Neuron (in vitro differentiated cells): ENCODE measurements around the gene HBD.

ENCODE experiments used
- H2AFZ ChIP-seq: one replicate; pipeline ENCODE4 v1.6.1; 2013; ENCODE audit warnings: low read depth, mild to moderate bottlenecking, inconsistent platforms, low read length, moderate library complexity
- H3K27me3 ChIP-seq: one replicate; pipeline ENCODE4 v1.6.1; 2013; ENCODE audit warnings: low read length; ENCODE audit not compliant: insufficient read depth
- H3K36me3 ChIP-seq: one replicate; pipeline ENCODE4 v1.6.1; 2013; ENCODE audit warnings: low read length; ENCODE audit not compliant: insufficient read depth
- H3K4me1 ChIP-seq: one replicate; pipeline ENCODE4 v1.6.1; 2013; ENCODE audit warnings: low read length; ENCODE audit not compliant: insufficient read depth
- H3K4me3 ChIP-seq: 2 replicates; pipeline ENCODE4 v1.5.1; 2013; ENCODE audit warnings: mild to moderate bottlenecking, low read length, moderate library complexity
- H3K9me3 ChIP-seq: one replicate; pipeline ENCODE4 v1.6.1; 2013; ENCODE audit warnings: low read length

HBD gene

GRCh38 chr11:5224538-5225479, 9.5 kb downstream of the HBD start:
- Histone ChIP-seq H3K27me3 (no peaks in the 10 kb centered on the region), H3K36me3 (no peaks in the 10 kb centered on the region), H3K4me3 (no peak overlapping the region), H3K4me1 (no peaks in the 10 kb centered on the region), H2AFZ (no peak overlapping the region), H3K9me3 (no peaks in the 10 kb centered on the region)

- H3K4me3 ChIP-seq, result no peak overlapping the region
- no peaks in the 10 kb centered on the region for H3K4me1 ChIP-seq
- no peak overlapping the region for H2AFZ ChIP-seq
- H3K36me3 ChIP-seq, result no peaks in the 10 kb centered on the region
- no peaks in the 10 kb centered on the region for H3K27me3 ChIP-seq
- H3K9me3 ChIP-seq, result no peaks in the 10 kb centered on the region
Measured at GRCh38 chr11:5223686-5224085, 10.6 kb downstream of the HBD start.

- Histone ChIP-seq H2AFZ (no peak overlapping the region), H3K4me1 (no peaks in the 10 kb centered on the region), H3K9me3 (no peaks in the 10 kb centered on the region), H3K4me3 (no peak overlapping the region), H3K27me3 (no peaks in the 10 kb centered on the region), H3K36me3 (no peaks in the 10 kb centered on the region)
Measured at GRCh38 chr11:5223146-5223545, 11.1 kb downstream of the HBD start.

GRCh38 chr11:5210376-5210885, 23.9 kb downstream of the HBD start:
- Histone ChIP-seq H3K4me3 (no peak overlapping the region), H3K36me3 (no peaks in the 10 kb centered on the region), H2AFZ (no peak overlapping the region), H3K27me3 (no peaks in the 10 kb centered on the region), H3K9me3 (no peaks in the 10 kb centered on the region), H3K4me1 (no peaks in the 10 kb centered on the region)

- no peaks in the 10 kb centered on the region for H3K27me3 ChIP-seq
- H3K9me3 ChIP-seq, result no peaks in the 10 kb centered on the region
- no peak overlapping the region for H2AFZ ChIP-seq
- H3K36me3 ChIP-seq, result no peaks in the 10 kb centered on the region
- no peak overlapping the region for H3K4me3 ChIP-seq
- no peaks in the 10 kb centered on the region for H3K4me1 ChIP-seq
Measured at GRCh38 chr11:5204787-5205186, 29.5 kb downstream of the HBD start.

- Histone ChIP-seq H3K27me3 (no peaks in the 10 kb centered on the region), H3K4me3 (no peak overlapping the region), H3K36me3 (no peaks in the 10 kb centered on the region), H2AFZ (no peak overlapping the region), H3K4me1 (no peaks in the 10 kb centered on the region), H3K9me3 (no peaks in the 10 kb centered on the region)
Measured at GRCh38 chr11:5203366-5203765, 30.9 kb downstream of the HBD start.

GRCh38 chr11:5200582-5200981, 33.7 kb downstream of the HBD start, which contains the start of gene OR51V1:
Gene OR51V1, minus strand, starts transcription at chr11:5200682. Its CDS starts 0 bp downstream, at chr11:5200682.
- H3K9me3 ChIP-seq, result no peaks in the 10 kb centered on the region
- H3K4me3 ChIP-seq, result no peak within 1 kb of the TSS
- no peaks in the 10 kb centered on the region for H3K4me1 ChIP-seq
- H2AFZ ChIP-seq, result no peak within 1 kb of the TSS
- no peaks in the 10 kb centered on the region for H3K27me3 ChIP-seq
- no peaks in the 10 kb centered on the region for H3K36me3 ChIP-seq

GRCh38 chr11:5198285-5198684, 36.0 kb downstream of the HBD start:
- Histone ChIP-seq H3K4me1 (no peaks in the 10 kb centered on the region), H3K27me3 (no peaks in the 10 kb centered on the region), H3K36me3 (no peaks in the 10 kb centered on the region), H3K9me3 (no peaks in the 10 kb centered on the region), H2AFZ (no peak overlapping the region), H3K4me3 (no peak overlapping the region)

GRCh38 chr11:5197536-5197935, 36.7 kb downstream of the HBD start:
- Histone ChIP-seq H2AFZ (no peak overlapping the region), H3K4me1 (no peaks in the 10 kb centered on the region), H3K36me3 (no peaks in the 10 kb centered on the region), H3K4me3 (no peak overlapping the region), H3K9me3 (no peaks in the 10 kb centered on the region), H3K27me3 (no peaks in the 10 kb centered on the region)

GRCh38 chr11:5196731-5197130, 37.6 kb downstream of the HBD start:
- H3K4me1 ChIP-seq, result no peaks in the 10 kb centered on the region
- H2AFZ ChIP-seq, result no peak overlapping the region
- no peaks in the 10 kb centered on the region for H3K9me3 ChIP-seq
- no peaks in the 10 kb centered on the region for H3K36me3 ChIP-seq
- no peak overlapping the region for H3K4me3 ChIP-seq
- no peaks in the 10 kb centered on the region for H3K27me3 ChIP-seq

GRCh38 chr11:5196067-5196466, 38.2 kb downstream of the HBD start:
- H3K27me3 ChIP-seq, result no peaks in the 10 kb centered on the region

GRCh38 chr11:5192738-5193137, 41.5 kb downstream of the HBD start:
- no peaks in the 10 kb centered on the region for H3K36me3 ChIP-seq
- no peak overlapping the region for H3K4me3 ChIP-seq
- H2AFZ ChIP-seq, result no peak overlapping the region
- no peaks in the 10 kb centered on the region for H3K9me3 ChIP-seq
- H3K4me1 ChIP-seq, result no peaks in the 10 kb centered on the region
- H3K27me3 ChIP-seq, result no peaks in the 10 kb centered on the region

More at GRCh38 chr11:5196067-5196466, 38.2 kb downstream of the HBD start:
- Histone ChIP-seq H3K4me1 (no peaks in the 10 kb centered on the region), H3K36me3 (no peaks in the 10 kb centered on the region), H3K9me3 (no peaks in the 10 kb centered on the region), H2AFZ (no peak overlapping the region), H3K4me3 (no peak overlapping the region)

- no peaks in the 10 kb centered on the region for H3K27me3 ChIP-seq
- H3K9me3 ChIP-seq, result no peaks in the 10 kb centered on the region
- no peak overlapping the region for H3K4me3 ChIP-seq
- no peaks in the 10 kb centered on the region for H3K36me3 ChIP-seq
- no peaks in the 10 kb centered on the region for H3K4me1 ChIP-seq
- H2AFZ ChIP-seq, result no peak overlapping the region
Measured at GRCh38 chr11:5188201-5188600, 46.1 kb downstream of the HBD start.
